Measurements from ENCODE around the gene RHOG. TPM values are rescaled to one million over a fixed set of nuclear protein-coding genes. Genes with fewer than 3 reads are reported as not detected.
"Not testable (repeated sequence)": the region's sequence is repeated elsewhere in the genome, so short reads cannot be mapped to it uniquely, and the experiment has no call there.

The RHOG gene
- total RNA-seq, 1 donor from 2014 or later: 46.8 TPM

DNA sequence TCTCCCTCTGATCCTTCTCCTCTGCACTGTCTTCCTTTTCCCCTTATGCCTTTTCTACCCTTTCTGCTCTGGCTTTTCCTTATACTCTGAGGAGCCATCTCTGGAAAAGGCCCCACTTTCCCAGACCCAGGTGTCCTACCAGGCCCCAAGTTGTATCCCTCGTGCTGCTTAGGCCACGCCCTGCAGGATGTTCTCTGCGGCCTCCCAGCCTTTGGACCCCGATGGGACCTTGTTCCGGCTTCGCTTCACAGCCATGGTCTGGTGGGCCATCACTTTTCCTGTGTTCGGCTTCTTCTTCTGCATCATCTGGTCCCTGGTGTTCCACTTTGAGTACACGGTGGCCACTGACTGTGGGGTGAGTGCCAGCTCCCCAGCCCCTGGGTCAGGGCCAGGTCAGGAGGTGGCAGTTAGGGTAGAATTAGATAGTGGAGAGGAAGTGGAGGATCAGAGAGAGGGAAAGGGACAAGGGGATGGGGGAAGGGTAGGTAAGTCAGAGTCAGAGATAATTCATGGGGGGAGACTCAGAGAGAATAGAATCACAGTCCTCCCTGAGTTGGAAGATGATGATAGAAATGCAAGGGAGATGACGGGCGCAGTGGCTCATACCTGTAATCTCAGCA, 23.5 kb downstream of the RHOG start:
- TF ChIP-seq, protein P1, sequence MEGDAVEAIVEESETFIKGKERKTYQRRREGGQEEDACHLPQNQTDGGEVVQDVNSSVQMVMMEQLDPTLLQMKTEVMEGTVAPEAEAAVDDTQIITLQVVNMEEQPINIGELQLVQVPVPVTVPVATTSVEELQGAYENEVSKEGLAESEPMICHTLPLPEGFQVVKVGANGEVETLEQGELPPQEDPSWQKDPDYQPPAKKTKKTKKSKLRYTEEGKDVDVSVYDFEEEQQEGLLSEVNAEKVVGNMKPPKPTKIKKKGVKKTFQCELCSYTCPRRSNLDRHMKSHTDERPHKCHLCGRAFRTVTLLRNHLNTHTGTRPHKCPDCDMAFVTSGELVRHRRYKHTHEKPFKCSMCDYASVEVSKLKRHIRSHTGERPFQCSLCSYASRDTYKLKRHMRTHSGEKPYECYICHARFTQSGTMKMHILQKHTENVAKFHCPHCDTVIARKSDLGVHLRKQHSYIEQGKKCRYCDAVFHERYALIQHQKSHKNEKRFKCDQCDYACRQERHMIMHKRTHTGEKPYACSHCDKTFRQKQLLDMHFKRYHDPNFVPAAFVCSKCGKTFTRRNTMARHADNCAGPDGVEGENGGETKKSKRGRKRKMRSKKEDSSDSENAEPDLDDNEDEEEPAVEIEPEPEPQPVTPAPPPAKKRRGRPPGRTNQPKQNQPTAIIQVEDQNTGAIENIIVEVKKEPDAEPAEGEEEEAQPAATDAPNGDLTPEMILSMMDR (IDR thresholded peaks at IDR 0.05): no peak
- no peak for DNase-seq (ENCODE audit: extremely low spot score, unreplicated experiment)
- Mint-ChIP-seq H3K27me3 (ENCODE audit: unreplicated experiment) (no peaks in the 10 kb centered on the region), H3K27ac (ENCODE audit: unreplicated experiment) (no peak overlapping the region), H3K4me3 (ENCODE audit: unreplicated experiment) (no peak overlapping the region), H3K9me3 (ENCODE audit: unreplicated experiment) (no peaks in the 10 kb centered on the region), H3K4me1 (ENCODE audit: unreplicated experiment) (no peaks in the 10 kb centered on the region), H3K36me3 (ENCODE audit: unreplicated experiment) (peaks cover 2% of the 10 kb centered on the region)

DNA sequence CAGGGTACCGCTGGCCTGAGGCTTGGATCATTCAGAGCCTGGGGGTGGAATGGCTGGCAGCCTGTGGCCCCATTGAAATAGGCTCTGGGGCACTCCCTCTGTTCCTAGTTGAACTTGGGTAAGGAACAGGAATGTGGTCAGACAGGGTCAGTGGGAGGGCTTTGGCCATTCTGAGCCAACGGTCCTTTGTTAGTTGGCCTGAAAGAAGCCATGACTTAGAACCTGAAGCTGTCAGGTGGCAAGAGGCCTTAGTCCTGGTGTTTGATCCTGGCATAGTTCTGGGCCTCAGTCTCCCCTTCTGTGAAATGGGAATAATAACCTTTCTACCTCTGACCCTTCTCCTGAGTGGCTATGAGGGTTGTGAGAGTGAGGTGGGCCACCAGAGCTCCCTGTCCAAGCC, 24.1 kb downstream of the RHOG start:
- Mint-ChIP-seq H3K4me1 (ENCODE audit: unreplicated experiment) (no peaks in the 10 kb centered on the region), H3K27ac (ENCODE audit: unreplicated experiment) (no peak overlapping the region), H3K27me3 (ENCODE audit: unreplicated experiment) (no peaks in the 10 kb centered on the region), H3K4me3 (ENCODE audit: unreplicated experiment) (no peak overlapping the region), H3K9me3 (ENCODE audit: unreplicated experiment) (no peaks in the 10 kb centered on the region), H3K36me3 (ENCODE audit: unreplicated experiment) (peaks cover 2% of the 10 kb centered on the region)
- no peak for DNase-seq (ENCODE audit: extremely low spot score, unreplicated experiment)
- TF ChIP-seq, protein P1 (IDR thresholded peaks at IDR 0.05): no peak

DNA sequence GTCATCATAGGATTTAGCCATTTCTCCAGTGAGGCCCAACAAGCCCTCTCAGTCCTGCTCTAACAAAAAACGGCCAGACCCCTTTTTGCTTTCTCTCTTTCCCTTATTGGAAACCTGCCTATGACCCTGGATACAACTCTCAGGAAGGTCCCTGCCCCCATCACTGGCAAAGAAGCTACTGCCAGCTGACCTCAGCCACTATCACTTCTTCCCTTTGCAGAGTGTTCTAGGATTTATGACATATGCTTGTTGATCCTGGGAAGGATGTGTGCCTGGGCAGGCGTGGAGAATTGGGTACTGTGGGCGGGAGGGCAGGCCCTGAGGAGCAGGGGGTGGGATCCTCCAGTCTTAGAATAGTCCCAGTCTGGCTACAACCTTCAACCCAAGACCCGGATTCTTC, 24.9 kb downstream of the RHOG start:
- no peaks in the 10 kb centered on the region for H3K4me1 Mint-ChIP-seq (ENCODE audit: unreplicated experiment)
- no peaks in the 10 kb centered on the region for H3K9me3 Mint-ChIP-seq (ENCODE audit: unreplicated experiment)
- H3K27me3 Mint-ChIP-seq (ENCODE audit: unreplicated experiment): no peaks in the 10 kb centered on the region
- TF ChIP-seq, protein P1 (IDR thresholded peaks at IDR 0.05): no peak
- peaks cover 2% of the 10 kb centered on the region for H3K36me3 Mint-ChIP-seq (ENCODE audit: unreplicated experiment)
- DNase-seq (ENCODE audit: extremely low spot score, unreplicated experiment): no peak
- H3K27ac Mint-ChIP-seq (ENCODE audit: unreplicated experiment): no peak overlapping the region
- no peak overlapping the region for H3K4me3 Mint-ChIP-seq (ENCODE audit: unreplicated experiment)

DNA sequence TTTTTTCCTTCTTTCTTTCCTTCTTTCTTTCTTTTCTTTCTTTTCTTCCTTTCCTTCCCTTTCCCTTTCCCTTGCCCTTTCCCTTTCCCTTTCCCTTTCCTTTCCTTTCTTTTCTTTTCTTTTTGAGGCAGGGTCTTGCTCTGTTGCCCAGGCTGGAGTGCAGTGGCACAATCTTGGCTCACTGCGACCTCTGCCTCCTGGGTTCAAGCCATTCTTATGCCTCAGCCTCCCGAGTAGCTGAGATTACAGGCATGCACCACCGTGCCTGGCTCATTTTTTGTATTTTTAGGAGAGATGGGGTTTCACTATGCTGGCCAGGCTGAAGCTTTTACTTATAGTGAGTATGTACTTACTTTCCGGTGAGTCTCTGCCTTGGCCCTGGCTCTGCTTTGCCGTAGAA, 25.9 kb downstream of the RHOG start:
- H3K36me3 Mint-ChIP-seq (ENCODE audit: unreplicated experiment); H3K4me1 Mint-ChIP-seq (ENCODE audit: unreplicated experiment); H3K4me3 Mint-ChIP-seq (ENCODE audit: unreplicated experiment); H3K9me3 Mint-ChIP-seq (ENCODE audit: unreplicated experiment); H3K27me3 Mint-ChIP-seq (ENCODE audit: unreplicated experiment); DNase-seq (ENCODE audit: extremely low spot score, unreplicated experiment); H3K27ac Mint-ChIP-seq (ENCODE audit: unreplicated experiment): not testable (repeated sequence)

DNA sequence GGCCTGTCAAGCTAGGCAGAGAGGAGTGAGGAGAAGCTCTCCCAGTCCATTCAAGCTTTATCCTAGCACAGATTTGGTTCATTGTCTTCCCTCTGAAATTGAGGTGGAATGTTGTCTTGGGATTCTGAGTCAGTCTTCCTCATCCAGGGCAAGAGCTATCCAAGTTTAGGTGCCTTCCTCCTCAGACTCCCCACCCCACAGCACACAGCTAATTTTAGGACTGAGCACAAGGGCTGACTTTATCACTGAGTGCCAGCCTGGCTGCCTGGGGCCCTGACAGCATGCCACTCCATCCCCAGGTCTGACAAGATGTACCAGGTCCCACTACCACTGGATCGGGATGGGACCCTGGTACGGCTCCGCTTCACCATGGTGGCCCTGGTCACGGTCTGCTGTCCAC, 29.8 kb downstream of the RHOG start:
- Mint-ChIP-seq H3K27me3 (ENCODE audit: unreplicated experiment) (no peaks in the 10 kb centered on the region), H3K4me1 (ENCODE audit: unreplicated experiment) (peaks cover 8% of the 10 kb centered on the region), H3K36me3 (ENCODE audit: unreplicated experiment) (peaks cover 2% of the 10 kb centered on the region), H3K9me3 (ENCODE audit: unreplicated experiment) (no peaks in the 10 kb centered on the region), H3K4me3 (ENCODE audit: unreplicated experiment) (no peak overlapping the region), H3K27ac (ENCODE audit: unreplicated experiment) (no peak overlapping the region)
- DNase-seq (ENCODE audit: extremely low spot score, unreplicated experiment): no peak
- TF ChIP-seq, protein P1 (IDR thresholded peaks at IDR 0.05): no peak

DNA sequence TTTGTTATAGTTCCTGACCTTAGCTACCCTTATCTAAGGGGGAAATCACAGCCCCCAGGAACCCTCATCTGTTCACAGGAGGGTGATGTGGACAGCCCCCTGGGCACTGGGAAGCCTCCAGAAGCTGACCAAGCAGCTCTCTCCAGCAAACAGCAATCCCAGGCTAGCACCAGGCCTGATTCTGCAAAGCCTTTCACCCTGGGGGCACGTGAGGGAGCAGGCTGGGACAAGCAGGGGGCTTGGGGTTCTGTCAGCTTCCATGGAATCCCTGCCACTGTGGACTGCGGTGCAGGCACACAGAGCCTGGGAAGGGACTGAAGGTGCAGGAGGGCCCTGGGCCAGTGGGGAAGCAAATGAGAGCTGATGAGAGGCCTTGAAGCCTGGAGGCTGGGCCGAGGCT, 30.3 kb downstream of the RHOG start:
- H3K36me3 Mint-ChIP-seq (ENCODE audit: unreplicated experiment): peaks cover 2% of the 10 kb centered on the region
- TF ChIP-seq, protein P1 (IDR thresholded peaks at IDR 0.05): no peak
- no peaks in the 10 kb centered on the region for H3K27me3 Mint-ChIP-seq (ENCODE audit: unreplicated experiment)
- H3K9me3 Mint-ChIP-seq (ENCODE audit: unreplicated experiment): no peaks in the 10 kb centered on the region
- peaks cover 8% of the 10 kb centered on the region for H3K4me1 Mint-ChIP-seq (ENCODE audit: unreplicated experiment)
- no peak for DNase-seq (ENCODE audit: extremely low spot score, unreplicated experiment)
- no peak overlapping the region for H3K27ac Mint-ChIP-seq (ENCODE audit: unreplicated experiment)
- H3K4me3 Mint-ChIP-seq (ENCODE audit: unreplicated experiment): no peak overlapping the region

All from osteocyte (in vitro differentiated cells).